ENCODE data around the gene CAMTA1.

Gene CAMTA1

GRCh38 chr1:7300893-7301663 lies 515.8 kb downstream of the CAMTA1 start:
- Histone ChIP-seq H3K36me3 (ENCODE audit: control insufficient read depth in 1 of 2, insufficient read depth in 2 of 2, low read length in 2 of 2) (no peaks in the 10 kb centered on the region), H3K4me2 (ENCODE audit: low read length) (no peak overlapping the region), H3K18ac (ENCODE audit: low read length) (no peak overlapping the region), H4K12ac (ENCODE audit: low read depth, low read length) (no peak overlapping the region), H3K9ac (ENCODE audit: low read length) (no peak overlapping the region), H3K79me2 (ENCODE audit: control insufficient read depth, insufficient read depth, low read length, poor library complexity) (no peaks in the 10 kb centered on the region), H2AK5ac (ENCODE audit: low read length) (no peak overlapping the region), H3K4me3 (ENCODE audit: low read depth, low read length) (no peak overlapping the region), H3K9me3 (ENCODE audit: insufficient read depth, low read depth, low read length) (no peaks in the 10 kb centered on the region), H2BK120ac (ENCODE audit: insufficient read depth, low read length, poor library complexity) (no peak overlapping the region), H4K91ac (ENCODE audit: low read depth, low read length) (no peak overlapping the region), H2BK5ac (ENCODE audit: low read depth, low read length, poor library complexity) (no peak overlapping the region), H3K79me1 (ENCODE audit: low read length) (no peaks in the 10 kb centered on the region), H2AFZ (ENCODE audit: insufficient read depth, low read length, poor library complexity) (no peak overlapping the region), H3K27me3 (ENCODE audit: insufficient read depth, low read length) (no peaks in the 10 kb centered on the region), H3K4ac (ENCODE audit: low read depth, low read length) (no peak overlapping the region), H2BK12ac (ENCODE audit: low read length) (no peak overlapping the region), H3K4me1 (ENCODE audit: control insufficient read depth in 1 of 2, insufficient read depth in 2 of 2, low read length in 2 of 2) (peaks cover 0 to 2% of the 10 kb centered on the region in 2 experiments), H4K8ac (ENCODE audit: low read depth, low read length) (no peak overlapping the region), H3K23ac (ENCODE audit: low read length) (no peak overlapping the region), H3K27ac (ENCODE audit: low read depth, low read length) (no peak overlapping the region), H3K14ac (ENCODE audit: low read length) (no peak overlapping the region)
- WGBS (ENCODE audit: extremely low coverage, insufficient coverage, insufficient read length), result no CpG with 5 or more reads among the region's 10 CpGs
- DNase-seq, result peak in 1 of 2 donors; percentile 2

GRCh38 chr1:7301664-7301981 lies 516.4 kb downstream of the CAMTA1 start:
- H2BK12ac ChIP-seq (ENCODE audit: low read length), result no peak overlapping the region
- WGBS (ENCODE audit: extremely low coverage, insufficient coverage, insufficient read length), result no CpG with 5 or more reads among the region's 7 CpGs
- no peak for DNase-seq

GRCh38 chr1:7302126-7302525 lies 516.9 kb downstream of the CAMTA1 start:
- Histone ChIP-seq H3K14ac (ENCODE audit: low read length) (no peak overlapping the region), H4K91ac (ENCODE audit: low read depth, low read length) (no peak overlapping the region), H4K8ac (ENCODE audit: low read depth, low read length) (no peak overlapping the region), H3K23ac (ENCODE audit: low read length) (no peak overlapping the region), H3K4me2 (ENCODE audit: low read length) (no peak overlapping the region), H4K12ac (ENCODE audit: low read depth, low read length) (no peak overlapping the region), H3K4me1 (ENCODE audit: control insufficient read depth in 1 of 2, insufficient read depth in 2 of 2, low read length in 2 of 2) (peaks cover 0 to 2% of the 10 kb centered on the region in 2 experiments), H2AFZ (ENCODE audit: insufficient read depth, low read length, poor library complexity) (no peak overlapping the region), H3K4me3 (ENCODE audit: low read depth, low read length) (no peak overlapping the region), H3K27me3 (ENCODE audit: insufficient read depth, low read length) (no peaks in the 10 kb centered on the region), H3K9ac (ENCODE audit: low read length) (no peak overlapping the region), H3K79me1 (ENCODE audit: low read length) (no peaks in the 10 kb centered on the region), H3K36me3 (ENCODE audit: control insufficient read depth in 1 of 2, insufficient read depth in 2 of 2, low read length in 2 of 2) (no peaks in the 10 kb centered on the region), H2BK12ac (ENCODE audit: low read length) (no peak overlapping the region), H2AK5ac (ENCODE audit: low read length) (no peak overlapping the region), H2BK5ac (ENCODE audit: low read depth, low read length, poor library complexity) (no peak overlapping the region), H3K79me2 (ENCODE audit: control insufficient read depth, insufficient read depth, low read length, poor library complexity) (no peaks in the 10 kb centered on the region), H3K4ac (ENCODE audit: low read depth, low read length) (no peak overlapping the region), H3K27ac (ENCODE audit: low read depth, low read length) (no peak overlapping the region), H3K9me3 (ENCODE audit: insufficient read depth, low read depth, low read length) (no peaks in the 10 kb centered on the region), H3K18ac (ENCODE audit: low read length) (no peak overlapping the region), H2BK120ac (ENCODE audit: insufficient read depth, low read length, poor library complexity) (no peak overlapping the region)
- WGBS (ENCODE audit: extremely low coverage, insufficient coverage, insufficient read length), result no CpG with 5 or more reads among the region's 6 CpGs
- DNase-seq, result no peak

More at GRCh38 chr1:7301664-7301981, 516.4 kb downstream of the CAMTA1 start:
- Histone ChIP-seq H3K4me2 (ENCODE audit: low read length) (no peak overlapping the region), H4K91ac (ENCODE audit: low read depth, low read length) (no peak overlapping the region), H3K4me3 (ENCODE audit: low read depth, low read length) (no peak overlapping the region), H3K36me3 (ENCODE audit: control insufficient read depth in 1 of 2, insufficient read depth in 2 of 2, low read length in 2 of 2) (no peaks in the 10 kb centered on the region), H2BK120ac (ENCODE audit: insufficient read depth, low read length, poor library complexity) (no peak overlapping the region), H3K79me2 (ENCODE audit: control insufficient read depth, insufficient read depth, low read length, poor library complexity) (no peaks in the 10 kb centered on the region), H3K18ac (ENCODE audit: low read length) (no peak overlapping the region), H3K14ac (ENCODE audit: low read length) (no peak overlapping the region), H3K27ac (ENCODE audit: low read depth, low read length) (no peak overlapping the region), H3K23ac (ENCODE audit: low read length) (no peak overlapping the region), H4K8ac (ENCODE audit: low read depth, low read length) (no peak overlapping the region), H3K9me3 (ENCODE audit: insufficient read depth, low read depth, low read length) (no peaks in the 10 kb centered on the region), H3K79me1 (ENCODE audit: low read length) (no peaks in the 10 kb centered on the region), H3K9ac (ENCODE audit: low read length) (no peak overlapping the region), H2AFZ (ENCODE audit: insufficient read depth, low read length, poor library complexity) (no peak overlapping the region), H2BK5ac (ENCODE audit: low read depth, low read length, poor library complexity) (no peak overlapping the region), H3K4ac (ENCODE audit: low read depth, low read length) (no peak overlapping the region), H3K4me1 (ENCODE audit: control insufficient read depth in 1 of 2, insufficient read depth in 2 of 2, low read length in 2 of 2) (peaks cover 0 to 2% of the 10 kb centered on the region in 2 experiments), H4K12ac (ENCODE audit: low read depth, low read length) (no peak overlapping the region), H3K27me3 (ENCODE audit: insufficient read depth, low read length) (no peaks in the 10 kb centered on the region), H2AK5ac (ENCODE audit: low read length) (no peak overlapping the region)

- no peak overlapping the region for H3K9ac ChIP-seq (ENCODE audit: low read length)
- no peak overlapping the region for H2BK12ac ChIP-seq (ENCODE audit: low read length)
- no peak overlapping the region for H2BK120ac ChIP-seq (ENCODE audit: insufficient read depth, low read length, poor library complexity)
- no peak overlapping the region for H3K23ac ChIP-seq (ENCODE audit: low read length)
- WGBS (ENCODE audit: extremely low coverage, insufficient coverage, insufficient read length), result no CpG with 5 or more reads among the region's 5 CpGs
- no peak overlapping the region for H3K4me3 ChIP-seq (ENCODE audit: low read depth, low read length)
- DNase-seq, result no peak
- no peak overlapping the region for H2BK5ac ChIP-seq (ENCODE audit: low read depth, low read length, poor library complexity)
- H2AK5ac ChIP-seq (ENCODE audit: low read length), result no peak overlapping the region
- H3K4me1 ChIP-seq (ENCODE audit: control insufficient read depth in 1 of 2, insufficient read depth in 2 of 2, low read length in 2 of 2), result peaks cover 0 to 2% of the 10 kb centered on the region in 2 experiments
- H4K91ac ChIP-seq (ENCODE audit: low read depth, low read length), result no peak overlapping the region
- H4K12ac ChIP-seq (ENCODE audit: low read depth, low read length), result no peak overlapping the region
- H3K9me3 ChIP-seq (ENCODE audit: insufficient read depth, low read depth, low read length), result no peaks in the 10 kb centered on the region
- H3K4me2 ChIP-seq (ENCODE audit: low read length), result no peak overlapping the region
- H3K79me1 ChIP-seq (ENCODE audit: low read length), result no peaks in the 10 kb centered on the region
- H3K27ac ChIP-seq (ENCODE audit: low read depth, low read length), result no peak overlapping the region
- H3K14ac ChIP-seq (ENCODE audit: low read length), result no peak overlapping the region
- no peak overlapping the region for H2AFZ ChIP-seq (ENCODE audit: insufficient read depth, low read length, poor library complexity)
- H3K36me3 ChIP-seq (ENCODE audit: control insufficient read depth in 1 of 2, insufficient read depth in 2 of 2, low read length in 2 of 2), result no peaks in the 10 kb centered on the region
- no peaks in the 10 kb centered on the region for H3K79me2 ChIP-seq (ENCODE audit: control insufficient read depth, insufficient read depth, low read length, poor library complexity)
- H3K4ac ChIP-seq (ENCODE audit: low read depth, low read length), result no peak overlapping the region
- H3K27me3 ChIP-seq (ENCODE audit: insufficient read depth, low read length), result no peaks in the 10 kb centered on the region
- no peak overlapping the region for H4K8ac ChIP-seq (ENCODE audit: low read depth, low read length)
- no peak overlapping the region for H3K18ac ChIP-seq (ENCODE audit: low read length)
Observed at GRCh38 chr1:7302873-7303272, 517.6 kb downstream of the CAMTA1 start.
